ENCODE results near the gene CLASP2. TPM values are rescaled to one million over a fixed set of nuclear protein-coding genes. Genes with fewer than 3 reads are reported as not detected.
A peak's percentile ranks its signal among the peaks of the same experiment; 100 is the strongest.

Gene CLASP2
- total RNA-seq, 1 donor from 2014 or later: 114 TPM

DNA sequence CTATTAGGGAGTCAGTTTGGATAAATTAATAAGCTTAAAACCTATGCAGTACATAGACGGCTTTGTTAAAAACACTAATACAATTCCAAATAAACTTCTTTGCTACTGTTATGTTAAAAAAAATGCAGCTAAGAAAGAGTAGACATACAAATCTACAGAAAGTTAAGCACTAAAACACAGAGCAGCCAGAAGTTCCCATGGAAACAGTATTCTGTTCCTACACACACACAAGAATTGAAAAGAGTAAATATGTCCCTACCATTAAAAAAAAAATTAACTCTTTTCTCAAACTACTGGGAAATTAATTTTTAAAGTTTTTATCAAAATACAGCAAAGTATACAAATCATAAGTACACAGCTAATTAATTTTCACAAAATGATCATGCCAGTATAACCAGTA is 71.6 kb downstream of the CLASP2 start:
- no peak overlapping the region for H3K9ac ChIP-seq (ENCODE audit: low read depth in 1 of 3, low read length in 3 of 3)
- H3K27ac ChIP-seq (ENCODE audit: low read depth, low read length): no peak overlapping the region
- H3K36me3 ChIP-seq (ENCODE audit: control insufficient read depth in 3 of 3, insufficient read depth in 3 of 3, low read length in 3 of 3): peaks cover 0 to 7% (median 4%) of the 10 kb centered on the region in 3 donors
- H3K27me3 ChIP-seq (ENCODE audit: control insufficient read depth in 3 of 3, insufficient read depth in 3 of 3, low read length in 3 of 3): no peaks in the 10 kb centered on the region
- no peaks in the 10 kb centered on the region for H3K9me3 ChIP-seq (ENCODE audit: control insufficient read depth in 3 of 3, low read length in 3 of 3)
- H3K4me1 ChIP-seq (ENCODE audit: control insufficient read depth in 3 of 3, insufficient read depth in 3 of 3, low read length in 3 of 3): no peaks in the 10 kb centered on the region
- H3K4me3 ChIP-seq (ENCODE audit: low read length in 3 of 3): no peak overlapping the region

DNA sequence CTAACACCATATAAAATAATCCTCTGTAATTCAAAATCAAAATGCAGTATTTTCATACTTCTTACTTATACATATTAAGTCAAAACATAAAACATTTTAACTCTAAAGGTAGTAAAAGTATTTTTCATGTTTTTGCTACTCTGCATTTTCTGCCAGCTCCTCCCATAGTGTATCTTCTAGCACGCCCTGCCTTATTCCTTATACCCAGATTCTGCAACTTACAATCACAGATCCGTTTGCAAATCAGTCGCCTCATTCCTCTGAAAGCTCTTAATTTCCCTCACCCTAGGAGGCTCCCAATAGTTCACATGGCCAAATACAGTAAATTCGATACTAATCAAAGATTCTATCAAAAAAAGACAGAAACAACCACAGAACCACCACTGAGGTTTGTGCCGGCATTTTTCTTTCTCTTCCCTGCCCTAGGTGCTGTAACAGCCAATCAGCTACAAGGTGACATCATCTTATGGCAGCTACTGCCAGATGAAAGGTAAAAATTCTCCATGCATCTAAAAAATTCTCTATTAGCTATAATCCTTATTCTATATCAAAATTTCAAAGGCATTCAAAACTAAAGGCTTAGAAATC is 72.9 kb downstream of the CLASP2 start:
- Histone ChIP-seq H3K27ac (ENCODE audit: low read depth, low read length) (no peak overlapping the region), H3K36me3 (ENCODE audit: control insufficient read depth in 3 of 3, insufficient read depth in 3 of 3, low read length in 3 of 3) (peaks cover 0 to 7% (median 4%) of the 10 kb centered on the region in 3 donors), H3K27me3 (ENCODE audit: control insufficient read depth in 3 of 3, insufficient read depth in 3 of 3, low read length in 3 of 3) (no peaks in the 10 kb centered on the region), H3K9ac (ENCODE audit: low read depth in 1 of 3, low read length in 3 of 3) (peak overlapping the region in 1 of 3 donors; percentile 7), H3K4me3 (ENCODE audit: low read length in 3 of 3) (no peak overlapping the region), H3K4me1 (ENCODE audit: control insufficient read depth in 3 of 3, insufficient read depth in 3 of 3, low read length in 3 of 3) (no peaks in the 10 kb centered on the region), H3K9me3 (ENCODE audit: control insufficient read depth in 3 of 3, low read length in 3 of 3) (no peaks in the 10 kb centered on the region)

DNA sequence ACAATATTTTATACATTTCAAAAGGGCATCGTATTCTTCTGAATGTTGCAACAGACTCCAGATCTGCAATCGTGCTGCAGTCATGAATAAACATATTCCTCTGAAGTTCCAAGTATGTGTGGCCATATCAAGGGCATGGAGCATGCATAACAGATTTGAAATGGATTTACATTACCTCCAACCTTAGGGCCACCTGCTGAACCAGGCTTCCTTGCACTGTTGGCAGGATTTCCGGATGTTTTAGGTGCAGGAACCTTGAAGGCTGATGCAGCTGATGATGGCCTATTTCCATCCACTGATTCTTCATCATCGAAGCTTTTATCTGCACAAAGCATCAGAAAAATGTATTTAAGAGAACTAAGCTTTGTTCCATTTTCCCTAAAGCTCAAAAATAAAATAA is 73.5 kb downstream of the CLASP2 start:
- H3K9me3 ChIP-seq (ENCODE audit: control insufficient read depth in 3 of 3, low read length in 3 of 3): no peaks in the 10 kb centered on the region
- H3K27me3 ChIP-seq (ENCODE audit: control insufficient read depth in 3 of 3, insufficient read depth in 3 of 3, low read length in 3 of 3): no peaks in the 10 kb centered on the region
- peaks cover 0 to 7% (median 4%) of the 10 kb centered on the region in 3 donors for H3K36me3 ChIP-seq (ENCODE audit: control insufficient read depth in 3 of 3, insufficient read depth in 3 of 3, low read length in 3 of 3)
- no peak overlapping the region for H3K27ac ChIP-seq (ENCODE audit: low read depth, low read length)
- H3K4me3 ChIP-seq (ENCODE audit: low read length in 3 of 3): no peak overlapping the region
- H3K9ac ChIP-seq (ENCODE audit: low read depth in 1 of 3, low read length in 3 of 3): no peak overlapping the region
- H3K4me1 ChIP-seq (ENCODE audit: control insufficient read depth in 3 of 3, insufficient read depth in 3 of 3, low read length in 3 of 3): no peaks in the 10 kb centered on the region

DNA sequence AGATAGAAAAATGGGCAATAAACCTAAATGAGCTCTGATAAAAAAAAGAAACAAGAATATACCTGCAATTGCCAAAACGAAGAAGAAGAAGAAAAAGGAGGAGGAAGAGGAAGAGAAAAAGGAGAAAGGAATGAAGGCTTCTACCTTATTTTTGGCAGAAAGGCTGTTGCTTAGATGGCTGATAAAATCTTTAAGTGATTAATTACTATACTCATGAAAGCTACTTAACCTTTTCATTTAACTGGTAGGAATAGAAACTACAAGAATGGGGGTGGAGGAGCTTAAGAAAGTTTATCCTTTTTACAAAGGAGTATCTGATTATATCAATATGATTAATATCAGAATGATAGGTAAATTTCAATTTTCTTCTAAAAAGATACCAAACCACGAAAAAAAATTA is 75.2 kb downstream of the CLASP2 start:
- peaks cover 0 to 13% (median 8%) of the 10 kb centered on the region in 3 donors for H3K36me3 ChIP-seq (ENCODE audit: control insufficient read depth in 3 of 3, insufficient read depth in 3 of 3, low read length in 3 of 3)
- H3K27ac ChIP-seq (ENCODE audit: low read depth, low read length): no peak overlapping the region
- no peak overlapping the region for H3K4me3 ChIP-seq (ENCODE audit: low read length in 3 of 3)
- H3K9ac ChIP-seq (ENCODE audit: low read depth in 1 of 3, low read length in 3 of 3): no peak overlapping the region
- no peaks in the 10 kb centered on the region for H3K9me3 ChIP-seq (ENCODE audit: control insufficient read depth in 3 of 3, low read length in 3 of 3)
- no peaks in the 10 kb centered on the region for H3K4me1 ChIP-seq (ENCODE audit: control insufficient read depth in 3 of 3, insufficient read depth in 3 of 3, low read length in 3 of 3)
- no peaks in the 10 kb centered on the region for H3K27me3 ChIP-seq (ENCODE audit: control insufficient read depth in 3 of 3, insufficient read depth in 3 of 3, low read length in 3 of 3)

DNA sequence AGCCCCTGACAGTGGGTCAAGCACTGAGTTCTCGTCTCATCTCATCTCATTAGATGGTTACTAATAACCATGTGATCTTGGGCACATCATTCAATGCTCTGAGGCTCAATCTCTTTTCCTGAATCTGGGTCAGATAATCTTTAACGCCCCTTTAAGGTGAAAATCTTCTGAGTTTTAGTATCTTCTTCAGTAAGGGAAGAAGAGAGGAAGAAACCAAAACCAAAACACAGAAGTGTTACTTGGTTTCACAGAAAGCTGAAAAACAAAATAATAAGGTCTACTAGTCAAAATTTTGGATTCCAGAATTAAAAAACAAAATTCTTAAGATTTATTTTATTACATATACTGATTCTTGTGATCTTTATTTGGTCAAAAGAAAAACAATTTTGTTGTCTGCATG is 78.2 kb downstream of the CLASP2 start:
- H3K4me1 ChIP-seq (ENCODE audit: control insufficient read depth in 3 of 3, insufficient read depth in 3 of 3, low read length in 3 of 3): no peaks in the 10 kb centered on the region
- no peak overlapping the region for H3K9ac ChIP-seq (ENCODE audit: low read depth in 1 of 3, low read length in 3 of 3)
- no peak overlapping the region for H3K27ac ChIP-seq (ENCODE audit: low read depth, low read length)
- no peaks in the 10 kb centered on the region for H3K9me3 ChIP-seq (ENCODE audit: control insufficient read depth in 3 of 3, low read length in 3 of 3)
- peaks cover 0 to 9% (median 8%) of the 10 kb centered on the region in 3 donors for H3K36me3 ChIP-seq (ENCODE audit: control insufficient read depth in 3 of 3, insufficient read depth in 3 of 3, low read length in 3 of 3)
- H3K27me3 ChIP-seq (ENCODE audit: control insufficient read depth in 3 of 3, insufficient read depth in 3 of 3, low read length in 3 of 3): no peaks in the 10 kb centered on the region
- no peak overlapping the region for H3K4me3 ChIP-seq (ENCODE audit: low read length in 3 of 3)

DNA sequence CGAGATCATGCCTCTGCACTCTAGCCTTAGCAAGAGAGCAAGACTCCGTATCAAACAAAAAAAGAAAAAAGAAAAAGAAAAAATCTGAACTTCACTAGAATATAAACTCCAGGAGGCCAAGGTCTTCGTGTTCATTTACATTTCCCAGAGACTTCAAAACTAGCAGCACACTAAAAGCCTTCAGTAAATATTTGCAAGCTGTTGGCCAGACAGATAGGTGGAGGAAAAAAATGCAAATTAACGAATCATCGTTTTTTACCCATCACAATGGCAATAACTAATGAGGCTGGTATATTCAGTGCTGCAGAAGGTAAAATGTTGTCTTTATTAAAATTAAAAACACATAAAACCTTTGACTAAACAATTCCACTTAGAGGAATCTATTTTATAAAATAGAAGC is 80.6 kb downstream of the CLASP2 start:
- Histone ChIP-seq H3K9me3 (ENCODE audit: control insufficient read depth in 3 of 3, low read length in 3 of 3) (no peaks in the 10 kb centered on the region), H3K4me3 (ENCODE audit: low read length in 3 of 3) (no peak overlapping the region), H3K36me3 (ENCODE audit: control insufficient read depth in 3 of 3, insufficient read depth in 3 of 3, low read length in 3 of 3) (peaks cover 0 to 6% (median 4%) of the 10 kb centered on the region in 3 donors), H3K27me3 (ENCODE audit: control insufficient read depth in 3 of 3, insufficient read depth in 3 of 3, low read length in 3 of 3) (no peaks in the 10 kb centered on the region), H3K9ac (ENCODE audit: low read depth in 1 of 3, low read length in 3 of 3) (no peak overlapping the region), H3K27ac (ENCODE audit: low read depth, low read length) (no peak overlapping the region), H3K4me1 (ENCODE audit: control insufficient read depth in 3 of 3, insufficient read depth in 3 of 3, low read length in 3 of 3) (no peaks in the 10 kb centered on the region)

DNA sequence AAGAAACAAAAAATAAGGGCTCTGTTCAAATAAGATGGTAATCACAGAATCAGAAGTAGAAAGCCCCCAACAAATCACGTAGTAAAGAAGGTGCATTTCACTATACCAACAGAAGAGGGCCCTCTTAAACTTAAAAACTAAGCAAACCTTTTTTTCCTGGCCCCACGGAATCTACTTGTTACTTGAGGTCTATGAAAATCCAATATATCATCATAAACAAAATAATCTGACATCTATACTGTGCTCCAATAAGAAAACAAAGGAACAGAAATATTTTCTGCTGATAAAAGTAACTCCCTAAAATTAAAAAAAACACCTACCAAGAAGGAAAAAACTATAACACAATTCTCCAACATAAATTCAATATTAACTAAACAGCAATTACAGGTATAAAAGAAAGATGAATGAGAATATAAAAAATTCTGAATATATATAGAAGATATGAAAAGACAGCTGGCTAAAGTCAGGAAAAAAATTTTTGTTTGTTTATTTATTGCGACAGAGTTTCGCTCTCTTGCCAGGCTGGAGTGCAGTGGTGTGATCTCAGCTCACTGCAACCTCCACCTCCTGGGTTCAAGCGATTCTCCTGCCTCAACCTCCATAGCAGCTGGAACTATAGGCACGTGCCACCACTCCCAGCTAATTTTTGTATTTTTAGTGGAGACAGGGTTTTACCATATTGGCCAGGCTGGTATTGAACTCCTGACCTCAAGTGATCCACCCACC is 81.8 kb downstream of the CLASP2 start:
- H3K27ac ChIP-seq (ENCODE audit: low read depth, low read length): no peak overlapping the region
- H3K4me1 ChIP-seq (ENCODE audit: control insufficient read depth in 3 of 3, insufficient read depth in 3 of 3, low read length in 3 of 3): no peaks in the 10 kb centered on the region
- no peak overlapping the region for H3K4me3 ChIP-seq (ENCODE audit: low read length in 3 of 3)
- no peaks in the 10 kb centered on the region for H3K9me3 ChIP-seq (ENCODE audit: control insufficient read depth in 3 of 3, low read length in 3 of 3)
- H3K27me3 ChIP-seq (ENCODE audit: control insufficient read depth in 3 of 3, insufficient read depth in 3 of 3, low read length in 3 of 3): no peaks in the 10 kb centered on the region
- no peak overlapping the region for H3K9ac ChIP-seq (ENCODE audit: low read depth in 1 of 3, low read length in 3 of 3)
- peaks cover 0 to 6% (median 4%) of the 10 kb centered on the region in 3 donors for H3K36me3 ChIP-seq (ENCODE audit: control insufficient read depth in 3 of 3, insufficient read depth in 3 of 3, low read length in 3 of 3)

DNA sequence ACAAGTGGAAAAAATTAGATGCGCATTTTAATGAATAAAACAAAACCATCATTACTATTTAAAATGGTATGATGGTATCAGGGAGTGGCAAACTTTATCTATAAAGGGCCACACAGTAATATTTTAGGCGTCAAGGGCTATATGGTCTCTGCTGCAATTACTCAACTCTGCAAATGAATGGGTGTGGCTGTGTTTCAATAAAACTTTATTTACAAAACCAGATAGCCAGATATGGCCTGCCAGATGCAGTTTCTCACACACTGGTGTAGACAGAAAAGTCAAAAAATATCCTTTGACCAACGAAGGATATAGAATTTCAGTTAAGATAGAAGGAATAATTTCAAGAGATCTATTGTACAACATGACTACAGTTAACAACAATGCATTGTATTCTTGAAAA is 83.8 kb downstream of the CLASP2 start:
- Histone ChIP-seq H3K36me3 (ENCODE audit: control insufficient read depth in 3 of 3, insufficient read depth in 3 of 3, low read length in 3 of 3) (peaks cover 0 to 8% (median 5%) of the 10 kb centered on the region in 3 donors), H3K27me3 (ENCODE audit: control insufficient read depth in 3 of 3, insufficient read depth in 3 of 3, low read length in 3 of 3) (no peaks in the 10 kb centered on the region), H3K9ac (ENCODE audit: low read depth in 1 of 3, low read length in 3 of 3) (no peak overlapping the region), H3K4me3 (ENCODE audit: low read length in 3 of 3) (no peak overlapping the region), H3K9me3 (ENCODE audit: control insufficient read depth in 3 of 3, low read length in 3 of 3) (no peaks in the 10 kb centered on the region), H3K4me1 (ENCODE audit: control insufficient read depth in 3 of 3, insufficient read depth in 3 of 3, low read length in 3 of 3) (no peaks in the 10 kb centered on the region), H3K27ac (ENCODE audit: low read depth, low read length) (no peak overlapping the region)

DNA sequence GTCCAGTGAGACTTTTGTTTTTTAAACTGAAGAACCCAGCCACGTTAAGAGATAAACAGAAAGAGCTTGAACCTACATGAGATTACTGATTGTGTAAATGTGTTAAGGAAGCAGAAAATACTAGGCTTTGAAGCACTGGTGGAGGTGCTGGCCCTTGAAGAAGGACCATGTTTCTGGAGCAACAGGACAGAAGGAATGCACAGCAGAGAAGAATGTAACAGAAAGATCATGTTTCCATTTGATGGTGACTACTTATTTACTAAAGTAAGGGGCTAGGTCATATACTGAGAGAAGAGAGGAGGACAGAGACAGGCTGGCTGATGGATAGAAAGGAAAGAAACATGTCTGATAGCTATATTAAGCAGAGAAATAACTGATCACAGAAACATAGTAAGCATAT is 88.8 kb downstream of the CLASP2 start:
- Histone ChIP-seq H3K4me1 (ENCODE audit: control insufficient read depth in 3 of 3, insufficient read depth in 3 of 3, low read length in 3 of 3) (no peaks in the 10 kb centered on the region), H3K9ac (ENCODE audit: low read depth in 1 of 3, low read length in 3 of 3) (no peak overlapping the region), H3K4me3 (ENCODE audit: low read length in 3 of 3) (no peak overlapping the region), H3K9me3 (ENCODE audit: control insufficient read depth in 3 of 3, low read length in 3 of 3) (no peaks in the 10 kb centered on the region), H3K27ac (ENCODE audit: low read depth, low read length) (no peak overlapping the region), H3K27me3 (ENCODE audit: control insufficient read depth in 3 of 3, insufficient read depth in 3 of 3, low read length in 3 of 3) (no peaks in the 10 kb centered on the region), H3K36me3 (ENCODE audit: control insufficient read depth in 3 of 3, insufficient read depth in 3 of 3, low read length in 3 of 3) (peaks cover 3 to 8% (median 5%) of the 10 kb centered on the region in 3 donors)

DNA sequence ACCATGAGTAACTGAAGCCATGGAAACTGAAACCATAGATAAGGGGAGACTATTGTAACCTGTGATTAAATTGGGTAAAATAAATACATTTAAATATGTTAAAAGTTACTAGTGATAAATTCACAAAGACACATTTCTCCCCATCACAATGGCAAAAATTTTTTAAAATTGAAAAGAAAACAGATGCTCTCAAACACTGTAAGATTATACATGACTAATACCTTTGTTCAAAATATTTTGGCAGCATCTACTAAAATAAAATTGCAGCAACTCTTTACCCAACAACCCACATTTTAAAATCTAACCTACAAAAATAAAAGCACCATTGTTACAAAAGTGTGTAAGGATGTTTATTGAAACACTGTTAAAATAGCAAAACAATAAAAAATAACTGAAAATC is 93.3 kb downstream of the CLASP2 start:
- Histone ChIP-seq H3K27ac (ENCODE audit: low read depth, low read length) (no peak overlapping the region), H3K36me3 (ENCODE audit: control insufficient read depth in 3 of 3, insufficient read depth in 3 of 3, low read length in 3 of 3) (peaks cover 5 to 20% (median 6%) of the 10 kb centered on the region in 3 donors), H3K4me1 (ENCODE audit: control insufficient read depth in 3 of 3, insufficient read depth in 3 of 3, low read length in 3 of 3) (no peaks in the 10 kb centered on the region), H3K9me3 (ENCODE audit: control insufficient read depth in 3 of 3, low read length in 3 of 3) (no peaks in the 10 kb centered on the region), H3K4me3 (ENCODE audit: low read length in 3 of 3) (no peak overlapping the region), H3K27me3 (ENCODE audit: control insufficient read depth in 3 of 3, insufficient read depth in 3 of 3, low read length in 3 of 3) (no peaks in the 10 kb centered on the region), H3K9ac (ENCODE audit: low read depth in 1 of 3, low read length in 3 of 3) (no peak overlapping the region)
